ENCODE data around the gene PHLDA3.

Gene PHLDA3

GRCh38 chr1:201511396-201511940, 42.5 kb upstream of the PHLDA3 start:
- TF ChIP-seq, protein P1, sequence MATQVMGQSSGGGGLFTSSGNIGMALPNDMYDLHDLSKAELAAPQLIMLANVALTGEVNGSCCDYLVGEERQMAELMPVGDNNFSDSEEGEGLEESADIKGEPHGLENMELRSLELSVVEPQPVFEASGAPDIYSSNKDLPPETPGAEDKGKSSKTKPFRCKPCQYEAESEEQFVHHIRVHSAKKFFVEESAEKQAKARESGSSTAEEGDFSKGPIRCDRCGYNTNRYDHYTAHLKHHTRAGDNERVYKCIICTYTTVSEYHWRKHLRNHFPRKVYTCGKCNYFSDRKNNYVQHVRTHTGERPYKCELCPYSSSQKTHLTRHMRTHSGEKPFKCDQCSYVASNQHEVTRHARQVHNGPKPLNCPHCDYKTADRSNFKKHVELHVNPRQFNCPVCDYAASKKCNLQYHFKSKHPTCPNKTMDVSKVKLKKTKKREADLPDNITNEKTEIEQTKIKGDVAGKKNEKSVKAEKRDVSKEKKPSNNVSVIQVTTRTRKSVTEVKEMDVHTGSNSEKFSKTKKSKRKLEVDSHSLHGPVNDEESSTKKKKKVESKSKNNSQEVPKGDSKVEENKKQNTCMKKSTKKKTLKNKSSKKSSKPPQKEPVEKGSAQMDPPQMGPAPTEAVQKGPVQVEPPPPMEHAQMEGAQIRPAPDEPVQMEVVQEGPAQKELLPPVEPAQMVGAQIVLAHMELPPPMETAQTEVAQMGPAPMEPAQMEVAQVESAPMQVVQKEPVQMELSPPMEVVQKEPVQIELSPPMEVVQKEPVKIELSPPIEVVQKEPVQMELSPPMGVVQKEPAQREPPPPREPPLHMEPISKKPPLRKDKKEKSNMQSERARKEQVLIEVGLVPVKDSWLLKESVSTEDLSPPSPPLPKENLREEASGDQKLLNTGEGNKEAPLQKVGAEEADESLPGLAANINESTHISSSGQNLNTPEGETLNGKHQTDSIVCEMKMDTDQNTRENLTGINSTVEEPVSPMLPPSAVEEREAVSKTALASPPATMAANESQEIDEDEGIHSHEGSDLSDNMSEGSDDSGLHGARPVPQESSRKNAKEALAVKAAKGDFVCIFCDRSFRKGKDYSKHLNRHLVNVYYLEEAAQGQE (IDR thresholded peaks at IDR 0.05; ENCODE audit: insufficient replicate concordance, low read depth), result no peak
- TF ChIP-seq POLR2AphosphoS5 (IDR thresholded peaks at IDR 0.05; ENCODE audit: low read depth), result no peak
- no peak for TF ChIP-seq SPI1 (IDR thresholded peaks at IDR 0.05; ENCODE audit: borderline replicate concordance, low read depth)
- TF ChIP-seq GABPA (IDR thresholded peaks at IDR 0.05; ENCODE audit: low read depth), result no peak
- no peak for TF ChIP-seq CTCF (IDR thresholded peaks at IDR 0.05; ENCODE audit: insufficient read depth, low read length)
- DNase-seq (ENCODE audit: low read depth in 1 of 2, low spot score in 1 of 2), result no peak
- Histone ChIP-seq H3K27me3 (ENCODE audit: insufficient read depth, poor library complexity, severe bottlenecking) (no peaks in the 10 kb centered on the region), H3K4me3 (replicated peaks; ENCODE audit: insufficient read depth, low read length) (no peak overlapping the region), H3K27ac (replicated peaks) (no peak overlapping the region)

DNA sequence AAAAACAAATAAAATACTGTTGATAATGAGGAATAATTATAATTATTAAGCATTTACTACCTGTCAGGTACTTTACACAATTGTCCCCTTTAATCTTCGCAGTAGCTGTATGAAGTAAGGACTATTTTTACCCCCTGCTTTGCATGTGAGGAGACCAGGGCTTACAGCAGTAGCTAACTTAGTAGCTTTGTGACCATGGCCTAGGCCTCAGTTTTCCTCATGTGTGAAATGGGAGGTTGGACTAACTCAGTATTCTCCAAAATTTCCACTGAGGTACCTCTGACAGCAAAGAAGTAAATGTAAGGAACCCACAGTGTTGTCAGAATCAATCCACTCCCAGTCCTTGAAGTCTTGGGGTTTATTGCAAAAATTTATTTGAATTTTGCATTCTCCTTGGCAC, 41.7 kb upstream of the PHLDA3 start:
- no peaks in the 10 kb centered on the region for H3K27me3 ChIP-seq (ENCODE audit: insufficient read depth, poor library complexity, severe bottlenecking)
- no peak for DNase-seq (ENCODE audit: low read depth in 1 of 2, low spot score in 1 of 2)
- no peak overlapping the region for H3K27ac ChIP-seq (replicated peaks)
- H3K4me3 ChIP-seq (replicated peaks; ENCODE audit: insufficient read depth, low read length), result no peak overlapping the region
- TF ChIP-seq SPI1 (IDR thresholded peaks at IDR 0.05; ENCODE audit: borderline replicate concordance, low read depth), result no peak
- TF ChIP-seq, protein P1 (IDR thresholded peaks at IDR 0.05; ENCODE audit: insufficient replicate concordance, low read depth), result no peak
- TF ChIP-seq GABPA (IDR thresholded peaks at IDR 0.05; ENCODE audit: low read depth), result no peak
- TF ChIP-seq POLR2AphosphoS5 (IDR thresholded peaks at IDR 0.05; ENCODE audit: low read depth), result no peak
- no peak for TF ChIP-seq CTCF (IDR thresholded peaks at IDR 0.05; ENCODE audit: insufficient read depth, low read length)

- Histone ChIP-seq H3K27ac (replicated peaks) (no peak overlapping the region), H3K27me3 (ENCODE audit: insufficient read depth, poor library complexity, severe bottlenecking) (no peaks in the 10 kb centered on the region), H3K4me3 (replicated peaks; ENCODE audit: insufficient read depth, low read length) (no peak overlapping the region)
- no peak for DNase-seq (ENCODE audit: low read depth in 1 of 2, low spot score in 1 of 2)
- no peak for TF ChIP-seq GABPA (IDR thresholded peaks at IDR 0.05; ENCODE audit: low read depth)
- TF ChIP-seq CTCF (IDR thresholded peaks at IDR 0.05; ENCODE audit: insufficient read depth, low read length), result no peak
- TF ChIP-seq SPI1 (IDR thresholded peaks at IDR 0.05; ENCODE audit: borderline replicate concordance, low read depth), result no peak
- no peak for TF ChIP-seq POLR2AphosphoS5 (IDR thresholded peaks at IDR 0.05; ENCODE audit: low read depth)
- TF ChIP-seq, protein P1 (IDR thresholded peaks at IDR 0.05; ENCODE audit: insufficient replicate concordance, low read depth), result no peak
These were observed 40.8 kb upstream of the PHLDA3 start for GRCh38 chr1:201509601-201510374.

Measured in HL-60 (cell line).